Muscle layer of duodenum (tissue), 2 donors: ENCODE measurements around the gene PNLIPRP1.
A peak's percentile ranks its signal among the peaks of the same experiment; 100 is the strongest.

Experiments
- H3K27ac ChIP-seq: one replicate; pipeline ENCODE4 v1.7.0; 2013; ENCODE audit warnings: mild to moderate bottlenecking, low read length
- H3K27me3 ChIP-seq: one replicate; pipeline ENCODE4 v1.7.0; 2013; ENCODE audit warnings: low read depth, mild to moderate bottlenecking, control low read depth, low read length
- H3K36me3 ChIP-seq, 2 donors: one replicate each; pipeline ENCODE4 v1.7.0; 2013; ENCODE audit warnings: low read length in 2 of 2, control low read depth in 1 of 2, mild to moderate bottlenecking in 1 of 2; ENCODE audit not compliant: insufficient read depth in 2 of 2, control insufficient read depth in 1 of 2
- H3K4me1 ChIP-seq, 2 donors: one replicate each; pipeline ENCODE4 v1.7.0; 2013; ENCODE audit warnings: low read length in 2 of 2, mild to moderate bottlenecking in 2 of 2, control low read depth in 1 of 2, moderate library complexity in 1 of 2; ENCODE audit not compliant: insufficient read depth in 2 of 2, control insufficient read depth in 1 of 2
- H3K4me3 ChIP-seq, 2 donors: one replicate each; pipeline ENCODE4 v1.7.0; 2013; ENCODE audit warnings: low read length in 2 of 2, low read depth in 1 of 2, mild to moderate bottlenecking in 1 of 2
- H3K9me3 ChIP-seq, 2 donors: one replicate each; pipeline ENCODE4 v1.7.0; 2013; ENCODE audit warnings: low read length in 2 of 2, control low read depth in 1 of 2, mild to moderate bottlenecking in 1 of 2; ENCODE audit not compliant: control insufficient read depth in 1 of 2
- donor health status: healthy.

Gene PNLIPRP1

DNA sequence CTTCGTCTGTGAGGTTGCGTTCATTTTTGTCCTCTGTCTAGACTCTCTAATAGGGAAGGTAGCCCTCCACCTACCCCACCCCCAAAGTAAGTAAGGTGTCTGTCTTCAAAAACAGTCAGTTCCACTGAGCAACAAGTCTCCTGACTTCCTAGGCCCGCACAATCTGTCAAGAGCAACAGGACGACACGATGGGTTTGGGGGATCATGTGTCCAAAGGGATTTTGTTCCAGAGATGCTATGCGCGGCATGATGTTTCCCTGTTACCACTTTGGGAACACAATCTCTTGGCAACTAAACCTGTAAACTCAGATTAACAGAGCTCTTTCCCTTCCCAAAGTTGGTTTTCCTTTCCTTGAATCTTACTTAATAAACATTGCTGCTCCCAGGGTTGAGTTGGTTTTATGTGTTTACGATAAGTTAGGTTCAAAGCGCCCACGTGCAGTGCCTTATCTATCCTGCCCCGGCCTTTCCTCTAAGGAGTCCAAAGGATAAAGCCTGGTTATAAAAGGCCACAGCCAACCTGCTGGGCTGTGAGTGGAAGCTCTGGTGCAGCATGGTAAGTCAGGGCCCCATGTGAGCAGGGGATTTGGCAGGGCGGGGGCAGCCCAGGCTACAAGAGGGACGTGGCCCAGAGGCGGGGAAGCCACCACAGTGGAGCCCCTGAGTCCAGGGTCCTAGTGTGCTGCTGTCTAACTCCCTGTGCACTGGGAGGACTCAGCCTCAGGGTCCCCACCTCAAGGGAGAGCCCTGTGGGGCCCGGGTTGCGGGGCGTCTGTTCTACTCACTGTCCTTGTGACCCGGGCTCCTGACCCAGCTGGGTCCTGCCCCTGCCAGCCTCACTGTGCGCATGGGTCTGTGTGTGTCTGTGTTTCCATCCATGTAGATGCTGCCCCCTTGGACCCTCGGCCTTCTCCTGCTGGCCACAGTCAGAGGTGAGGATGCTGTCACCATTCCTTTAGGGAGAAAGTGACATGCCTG is 30.0 kb downstream of the PNLIPRP1 start, which contains the start of gene PNLIPRP2:
Gene PNLIPRP2 (plus strand): TSS at position 531 of the 978 bp plus-strand sequence.
- no peaks in the 10 kb centered on the region for H3K36me3 ChIP-seq
- H3K9me3 ChIP-seq = no peaks in the 10 kb centered on the region
- H3K4me3 ChIP-seq = no peak within 1 kb of the TSS
- no peak within 1 kb of the TSS for H3K27ac ChIP-seq
- no peaks in the 10 kb centered on the region for H3K4me1 ChIP-seq
- no peaks in the 10 kb centered on the region for H3K27me3 ChIP-seq

DNA sequence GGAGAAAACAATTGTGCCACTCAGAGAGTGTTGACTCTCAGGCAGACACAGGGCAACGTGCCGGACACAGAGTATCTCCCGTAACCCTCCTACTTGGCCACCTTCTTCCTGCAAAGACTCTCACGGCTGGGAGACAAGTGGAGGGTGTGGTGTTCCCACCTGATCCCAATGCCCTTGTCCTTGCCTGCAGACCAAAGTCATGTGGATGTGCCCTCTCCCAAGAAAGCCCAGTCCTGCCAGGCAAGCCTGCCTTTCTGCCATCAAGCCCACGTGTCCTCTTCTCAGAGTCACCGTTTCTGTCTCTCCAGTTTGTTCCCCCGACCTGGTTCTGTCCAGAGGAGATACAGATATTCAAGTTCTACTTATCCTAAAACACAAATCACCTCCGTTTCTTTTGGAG is 30.7 kb downstream of the PNLIPRP1 start:
- H3K27ac ChIP-seq = no peak overlapping the region
- no peaks in the 10 kb centered on the region for H3K36me3 ChIP-seq
- peaks cover 2% of the 10 kb centered on the region for H3K27me3 ChIP-seq
- no peaks in the 10 kb centered on the region for H3K4me1 ChIP-seq
- no peak overlapping the region for H3K4me3 ChIP-seq
- H3K9me3 ChIP-seq = no peaks in the 10 kb centered on the region

DNA sequence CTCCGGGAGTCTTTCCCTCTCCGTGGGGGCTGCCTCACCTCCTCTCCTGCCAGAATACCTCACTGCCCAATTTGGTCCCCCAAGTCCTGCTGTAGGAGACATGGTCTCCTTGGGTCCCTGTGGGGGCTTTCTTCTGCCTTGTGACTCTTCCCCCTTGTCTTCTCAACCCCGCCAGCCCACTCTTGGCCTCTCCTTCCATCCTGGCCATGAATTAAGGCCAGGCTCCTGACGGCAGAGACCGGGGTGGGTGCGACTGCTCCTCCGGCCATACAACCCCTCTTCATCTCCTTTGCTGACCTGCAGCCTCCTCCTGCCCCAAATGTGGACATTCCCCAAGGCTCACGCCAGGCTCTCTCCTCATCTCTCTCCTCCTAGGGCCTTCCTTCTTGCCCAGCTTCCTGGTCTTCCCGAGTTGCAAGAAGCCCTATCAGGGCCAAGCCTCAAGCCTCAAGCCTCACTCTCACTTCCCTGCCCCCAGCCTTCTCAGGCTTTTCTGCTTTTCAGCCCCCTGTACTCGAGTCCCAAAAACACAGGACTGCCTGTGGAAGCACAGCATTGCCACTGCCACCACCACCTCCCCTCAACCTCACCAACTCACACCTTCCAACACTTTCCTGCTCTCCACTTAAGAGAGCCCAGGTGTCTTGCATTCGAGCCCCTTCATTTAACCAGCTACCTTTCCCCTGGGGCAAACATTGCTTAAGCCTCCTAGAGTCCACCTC is 31.3 kb downstream of the PNLIPRP1 start:
- Histone ChIP-seq H3K27me3 (peaks cover 6% of the 10 kb centered on the region), H3K4me1 (peaks cover 0 to 3% of the 10 kb centered on the region in 2 donors), H3K4me3 (no peak overlapping the region), H3K36me3 (no peaks in the 10 kb centered on the region), H3K27ac (no peak overlapping the region), H3K9me3 (no peaks in the 10 kb centered on the region)

- H3K27ac ChIP-seq = no peak overlapping the region
- peaks cover 0 to 7% of the 10 kb centered on the region in 2 donors for H3K4me1 ChIP-seq
- H3K36me3 ChIP-seq = no peaks in the 10 kb centered on the region
- peaks cover 6% of the 10 kb centered on the region for H3K27me3 ChIP-seq
- no peaks in the 10 kb centered on the region for H3K9me3 ChIP-seq
- no peak overlapping the region for H3K4me3 ChIP-seq
Observed at GRCh38 chr10:116625845-116626244, 35.1 kb downstream of the PNLIPRP1 start.

GRCh38 chr10:116626815-116627214 is 36.1 kb downstream of the PNLIPRP1 start:
- H3K27ac ChIP-seq = no peak overlapping the region
- H3K27me3 ChIP-seq = peaks cover 6% of the 10 kb centered on the region
- H3K4me3 ChIP-seq = no peak overlapping the region
- H3K36me3 ChIP-seq = no peaks in the 10 kb centered on the region
- no peaks in the 10 kb centered on the region for H3K9me3 ChIP-seq
- H3K4me1 ChIP-seq = peaks cover 0 to 7% of the 10 kb centered on the region in 2 donors

- peaks cover 0 to 7% of the 10 kb centered on the region in 2 donors for H3K4me1 ChIP-seq
- H3K27me3 ChIP-seq = peaks cover 6% of the 10 kb centered on the region
- H3K9me3 ChIP-seq = no peaks in the 10 kb centered on the region
- H3K27ac ChIP-seq = no peak overlapping the region
- H3K36me3 ChIP-seq = no peaks in the 10 kb centered on the region
- peak overlapping the region in 1 of 2 donors; percentile 51 for H3K4me3 ChIP-seq
Observed at GRCh38 chr10:116627386-116627933, 36.7 kb downstream of the PNLIPRP1 start.

- H3K9me3 ChIP-seq = no peaks in the 10 kb centered on the region
- H3K36me3 ChIP-seq = no peaks in the 10 kb centered on the region
- peaks cover 6% of the 10 kb centered on the region for H3K27me3 ChIP-seq
- H3K27ac ChIP-seq = no peak overlapping the region
- no peak overlapping the region for H3K4me3 ChIP-seq
- peaks cover 0 to 7% of the 10 kb centered on the region in 2 donors for H3K4me1 ChIP-seq
Observed at GRCh38 chr10:116629340-116629739, 38.6 kb downstream of the PNLIPRP1 start.

GRCh38 chr10:116630020-116630419 is 39.3 kb downstream of the PNLIPRP1 start:
- Histone ChIP-seq H3K9me3 (no peaks in the 10 kb centered on the region), H3K4me3 (no peak overlapping the region)

DNA sequence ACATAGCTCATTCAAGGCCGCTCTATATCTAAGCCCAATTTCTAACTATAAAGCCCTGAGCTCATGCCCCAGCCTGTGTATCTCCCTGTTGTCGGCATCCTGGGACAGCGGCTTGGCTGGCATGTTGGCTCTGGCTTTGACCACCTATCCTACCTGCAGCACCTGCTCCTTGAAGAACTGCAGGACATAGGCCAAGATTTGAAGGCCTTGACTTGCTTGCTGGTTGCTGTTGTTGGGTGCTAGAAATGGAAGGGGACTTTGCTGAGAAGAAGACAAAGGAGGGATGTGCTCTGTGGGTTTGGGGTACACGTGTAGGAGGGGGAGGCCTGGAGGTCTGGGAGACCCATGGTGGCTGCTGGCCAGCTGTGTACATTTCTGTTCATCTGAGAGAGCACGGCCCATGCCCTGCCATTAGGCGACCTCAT is 41.1 kb downstream of the PNLIPRP1 start:
- Histone ChIP-seq H3K4me1 (peaks cover 0 to 6% of the 10 kb centered on the region in 2 donors), H3K4me3 (no peak overlapping the region), H3K9me3 (no peaks in the 10 kb centered on the region), H3K27ac (no peak overlapping the region), H3K27me3 (no peaks in the 10 kb centered on the region), H3K36me3 (no peaks in the 10 kb centered on the region)

More at GRCh38 chr10:116630020-116630419, 39.3 kb downstream of the PNLIPRP1 start:
- peaks cover 0 to 7% of the 10 kb centered on the region in 2 donors for H3K4me1 ChIP-seq
- peaks cover 6% of the 10 kb centered on the region for H3K27me3 ChIP-seq
- H3K36me3 ChIP-seq = no peaks in the 10 kb centered on the region
- H3K27ac ChIP-seq = no peak overlapping the region

- no peaks in the 10 kb centered on the region for H3K36me3 ChIP-seq
- no peak overlapping the region for H3K4me3 ChIP-seq
- no peaks in the 10 kb centered on the region for H3K4me1 ChIP-seq
- no peaks in the 10 kb centered on the region for H3K27me3 ChIP-seq
- H3K9me3 ChIP-seq = no peaks in the 10 kb centered on the region
- no peak overlapping the region for H3K27ac ChIP-seq
Observed at GRCh38 chr10:116632596-116633215, 41.9 kb downstream of the PNLIPRP1 start.

DNA sequence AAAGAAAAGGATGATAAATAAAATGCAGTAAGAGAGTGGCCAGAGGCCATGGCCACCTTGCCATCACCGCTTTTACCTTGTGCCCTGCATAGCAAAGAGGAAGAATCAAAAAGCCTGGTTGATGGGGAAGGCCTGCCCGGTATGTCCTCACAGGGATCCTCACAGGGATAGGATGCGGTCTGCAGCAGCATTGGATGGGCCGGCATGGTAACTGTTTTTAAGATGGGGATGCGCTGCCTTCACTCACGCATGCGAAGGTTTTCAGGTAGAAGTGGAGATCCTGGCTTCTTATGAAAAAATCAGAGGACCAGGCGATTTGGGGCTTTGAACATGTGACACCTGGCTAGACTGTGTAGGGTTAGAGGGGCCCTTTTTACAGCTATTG is 42.4 kb downstream of the PNLIPRP1 start:
- Histone ChIP-seq H3K9me3 (no peaks in the 10 kb centered on the region), H3K36me3 (no peaks in the 10 kb centered on the region), H3K4me1 (no peaks in the 10 kb centered on the region), H3K27me3 (no peaks in the 10 kb centered on the region), H3K4me3 (no peak overlapping the region), H3K27ac (no peak overlapping the region)
